H9 (cell line): Measurements from ENCODE around the gene RBPJ. TPM values are rescaled to one million over a fixed set of nuclear protein-coding genes. Genes with fewer than 3 reads are reported as not detected.

ENCODE experiments used
- DNase-seq: peaks from one replicate; pipeline ENCODE4 v3.0.0-alpha.2; 2017
- H2AFZ ChIP-seq: one replicate; pipeline ENCODE4 v1.6.1; 2013; ENCODE audit warnings: mild to moderate bottlenecking, low read length, control low read depth, moderate library complexity
- H2AK5ac ChIP-seq: 2 replicates; pipeline ENCODE4 v1.6.1; 2013; ENCODE audit warnings: low read length, control low read depth, mixed read lengths; ENCODE audit not compliant: insufficient read length
- H2BK120ac ChIP-seq: one replicate; pipeline ENCODE4 v1.6.1; 2013; ENCODE audit warnings: low read depth, mild to moderate bottlenecking, low read length, control low read depth, inconsistent platforms; ENCODE audit not compliant: poor library complexity, severe bottlenecking
- H2BK12ac ChIP-seq: 2 replicates; pipeline ENCODE4 v1.6.1; 2013; ENCODE audit warnings: low read length, control low read depth, mixed read lengths, low read depth; ENCODE audit not compliant: insufficient read length
- H2BK15ac ChIP-seq: 2 replicates; pipeline ENCODE4 v1.6.1; 2013; ENCODE audit warnings: low read depth, low read length, control low read depth
- H2BK20ac ChIP-seq: one replicate; pipeline ENCODE4 v1.6.1; 2013; ENCODE audit warnings: low read depth, mild to moderate bottlenecking, low read length, control low read depth, inconsistent platforms; ENCODE audit not compliant: poor library complexity, severe bottlenecking
- H2BK5ac ChIP-seq: 2 replicates; pipeline ENCODE4 v1.6.1; 2013; ENCODE audit warnings: low read length, control low read depth, mixed read lengths; ENCODE audit not compliant: insufficient read length
- H3K14ac ChIP-seq: 2 replicates; pipeline ENCODE4 v1.6.1; 2013; ENCODE audit warnings: low read length, control low read depth; ENCODE audit not compliant: insufficient read depth
- H3K18ac ChIP-seq: 2 replicates; pipeline ENCODE4 v1.6.1; 2013; ENCODE audit warnings: low read depth, mild to moderate bottlenecking, mixed read lengths, low read length, control low read depth; ENCODE audit not compliant: insufficient read length
- H3K23ac ChIP-seq: 2 replicates; pipeline ENCODE4 v1.6.1; 2013; ENCODE audit warnings: low read length, control low read depth, mixed read lengths, low read depth; ENCODE audit not compliant: insufficient read length
- H3K23me2 ChIP-seq: 2 replicates; pipeline ENCODE4 v1.6.1; 2013; ENCODE audit warnings: low read depth, mild to moderate bottlenecking, mixed read lengths, low read length, control low read depth; ENCODE audit not compliant: insufficient read length, poor library complexity, severe bottlenecking
- H3K27ac ChIP-seq: 2 replicates; pipeline ENCODE4 v1.5.1; 2013; ENCODE audit warnings: low read length, control low read depth, mixed read lengths, low read depth; ENCODE audit not compliant: insufficient read length
- H3K27me3 ChIP-seq: 2 replicates; pipeline ENCODE4 v1.6.1; 2013; ENCODE audit warnings: low read length, control low read depth, inconsistent platforms; ENCODE audit not compliant: insufficient read depth
- H3K4ac ChIP-seq: 2 replicates; pipeline ENCODE4 v1.6.1; 2013; ENCODE audit warnings: low read depth, mild to moderate bottlenecking, control low read depth, inconsistent platforms, low read length, moderate library complexity
- H3K4me1 ChIP-seq: 2 replicates; pipeline ENCODE4 v1.6.1; 2013; ENCODE audit warnings: low read length, control low read depth, inconsistent platforms; ENCODE audit not compliant: insufficient read depth
- H3K4me2 ChIP-seq: 2 replicates; pipeline ENCODE4 v1.6.1; 2013; ENCODE audit warnings: low read length, control low read depth, mixed read lengths; ENCODE audit not compliant: insufficient read length, insufficient read depth
- H3K56ac ChIP-seq: 2 replicates; pipeline ENCODE4 v1.6.1; 2013; ENCODE audit warnings: low read depth, mild to moderate bottlenecking, mixed read lengths, low read length, control low read depth; ENCODE audit not compliant: insufficient read length
- H3K79me1 ChIP-seq: 2 replicates; pipeline ENCODE4 v1.6.1; 2013; ENCODE audit warnings: low read depth, mild to moderate bottlenecking, moderate library complexity, low read length, control low read depth, inconsistent platforms; ENCODE audit not compliant: insufficient read depth, poor library complexity, severe bottlenecking
- H3K79me2 ChIP-seq: 2 replicates; pipeline ENCODE4 v1.6.1; 2013; ENCODE audit warnings: low read length, control low read depth, inconsistent platforms; ENCODE audit not compliant: insufficient read depth
- H3K9ac ChIP-seq: 2 replicates; pipeline ENCODE4 v1.6.1; 2013; ENCODE audit warnings: low read length, control low read depth, mixed read lengths; ENCODE audit not compliant: insufficient read length; ENCODE audit errors: extremely low read depth
- H3K9me3 ChIP-seq: one replicate; pipeline ENCODE4 v1.6.1; 2013; ENCODE audit warnings: low read depth, low read length, inconsistent platforms; ENCODE audit not compliant: control insufficient read depth
- H3T11ph ChIP-seq: one replicate; pipeline ENCODE4 v1.6.1; 2013; ENCODE audit warnings: mild to moderate bottlenecking, low read length, control low read depth, inconsistent platforms
- H4K20me1 ChIP-seq: one replicate; pipeline ENCODE4 v1.6.1; 2013; ENCODE audit not compliant: control insufficient read depth, insufficient read length, insufficient read depth
- H4K5ac ChIP-seq: 2 replicates; pipeline ENCODE4 v1.6.1; 2013; ENCODE audit warnings: low read depth, mild to moderate bottlenecking, mixed read lengths, low read length, control low read depth; ENCODE audit not compliant: insufficient read length
- H4K8ac ChIP-seq: replicated peaks from 2 replicates; pipeline ENCODE4 v1.6.1; 2013; ENCODE audit warnings: low read length, control low read depth, mixed read lengths, low read depth; ENCODE audit not compliant: insufficient read length
- H4K91ac ChIP-seq: 2 replicates; pipeline ENCODE4 v1.6.1; 2013; ENCODE audit warnings: low read depth, mild to moderate bottlenecking, moderate library complexity, mixed read lengths, low read length, control low read depth; ENCODE audit not compliant: insufficient read length
- H3K27ac Mint-ChIP-seq, 3 experiments: 2 replicates in 2 of 3; 3 replicates in 1 of 3; pipeline ENCODE4 v1.8.0; 2020 to 2021; ENCODE audit warnings: mixed read lengths in 3 of 3, mild to moderate bottlenecking in 1 of 3, moderate library complexity in 1 of 3
- H3K27me3 Mint-ChIP-seq: 2 replicates; pipeline ENCODE4 v1.8.0; 2021; ENCODE audit warnings: low read depth, mild to moderate bottlenecking, moderate library complexity, mixed read lengths
- H3K36me3 Mint-ChIP-seq, 3 experiments: 2 replicates in 2 of 3; 3 replicates in 1 of 3; pipeline ENCODE4 v1.8.0; 2020 to 2021; ENCODE audit warnings: low read depth in 3 of 3, mixed read lengths in 3 of 3; ENCODE audit not compliant: insufficient read depth in 1 of 3
- H3K4me1 Mint-ChIP-seq, 2 experiments: 2 replicates each; pipeline ENCODE4 v1.8.0; 2020; ENCODE audit warnings: mixed read lengths in 2 of 2
- H3K4me3 Mint-ChIP-seq, 2 experiments: 2 replicates in 1 of 2; 3 replicates in 1 of 2; pipeline ENCODE4 v1.8.0; 2020 to 2021; ENCODE audit warnings: mild to moderate bottlenecking in 2 of 2, mixed read lengths in 2 of 2, moderate library complexity in 1 of 2
- H3K9me3 Mint-ChIP-seq, 2 experiments: 2 replicates in 1 of 2; 3 replicates in 1 of 2; pipeline ENCODE4 v1.8.0; 2020; ENCODE audit warnings: mild to moderate bottlenecking in 2 of 2, mixed read lengths in 2 of 2, moderate library complexity in 1 of 2
- total RNA-seq: library from RNA; stranded (reverse); gene quantifications from 2 replicates; pipeline ENCODE4 v1.2.1, GENCODE V29; 2021
- TF ChIP-seq, protein P1 (sequence below): fragments of 200-600 bp; sonication (generic); conservative IDR thresholded peaks from 3 replicates; pipeline ENCODE4 v1.8.0; 2021; ENCODE audit warnings: antibody characterized with exemption, mild to moderate bottlenecking

Gene RBPJ
- total RNA-seq, 1 experiment from 2014 or later: 166 TPM

DNA sequence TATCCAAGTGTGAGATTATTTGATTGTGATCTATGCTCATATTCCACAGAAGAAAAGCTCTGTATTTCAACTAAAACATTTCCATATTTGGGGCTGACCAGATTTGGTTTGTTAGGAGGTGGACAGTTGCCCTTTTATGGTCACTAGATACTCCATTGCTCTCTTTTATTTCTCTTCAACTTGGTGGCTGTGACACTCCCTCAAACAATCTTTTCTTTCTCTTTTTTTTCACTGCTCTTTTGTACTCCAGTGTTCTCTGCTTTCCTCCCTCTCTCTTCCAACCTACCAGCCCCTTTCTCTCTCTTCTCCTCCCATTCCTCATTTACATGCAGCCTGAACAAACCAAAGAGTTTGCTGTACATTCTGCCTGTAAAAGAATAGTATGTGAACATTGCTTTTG lies 48.8 kb downstream of the RBPJ start:
- TF ChIP-seq, protein P1, sequence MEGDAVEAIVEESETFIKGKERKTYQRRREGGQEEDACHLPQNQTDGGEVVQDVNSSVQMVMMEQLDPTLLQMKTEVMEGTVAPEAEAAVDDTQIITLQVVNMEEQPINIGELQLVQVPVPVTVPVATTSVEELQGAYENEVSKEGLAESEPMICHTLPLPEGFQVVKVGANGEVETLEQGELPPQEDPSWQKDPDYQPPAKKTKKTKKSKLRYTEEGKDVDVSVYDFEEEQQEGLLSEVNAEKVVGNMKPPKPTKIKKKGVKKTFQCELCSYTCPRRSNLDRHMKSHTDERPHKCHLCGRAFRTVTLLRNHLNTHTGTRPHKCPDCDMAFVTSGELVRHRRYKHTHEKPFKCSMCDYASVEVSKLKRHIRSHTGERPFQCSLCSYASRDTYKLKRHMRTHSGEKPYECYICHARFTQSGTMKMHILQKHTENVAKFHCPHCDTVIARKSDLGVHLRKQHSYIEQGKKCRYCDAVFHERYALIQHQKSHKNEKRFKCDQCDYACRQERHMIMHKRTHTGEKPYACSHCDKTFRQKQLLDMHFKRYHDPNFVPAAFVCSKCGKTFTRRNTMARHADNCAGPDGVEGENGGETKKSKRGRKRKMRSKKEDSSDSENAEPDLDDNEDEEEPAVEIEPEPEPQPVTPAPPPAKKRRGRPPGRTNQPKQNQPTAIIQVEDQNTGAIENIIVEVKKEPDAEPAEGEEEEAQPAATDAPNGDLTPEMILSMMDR: no peak
- H3K23ac ChIP-seq: no peak overlapping the region
- H3K9me3 ChIP-seq: no peaks in the 10 kb centered on the region
- H2AFZ ChIP-seq: no peak overlapping the region
- H3K27me3 ChIP-seq: no peaks in the 10 kb centered on the region
- Mint-ChIP-seq H3K36me3 (peaks cover 0 to 8% (median 0%) of the 10 kb centered on the region in 3 experiments; a peak in 2 of 7 replicates), H3K4me1 (peaks cover 42 to 43% of the 10 kb centered on the region in 2 experiments), H3K9me3 (no peaks in the 10 kb centered on the region), H3K27me3 (no peaks in the 10 kb centered on the region), H3K4me3 (no peak overlapping the region), H3K27ac (peak overlapping the region in 2 of 3 experiments; percentile 46 to 88; a peak in 6 of 7 replicates)
- no peak overlapping the region for H2BK20ac ChIP-seq
- no peak overlapping the region for H3K9ac ChIP-seq
- H3K14ac ChIP-seq: no peak overlapping the region
- no peak for DNase-seq
- no peak overlapping the region for H3K27ac ChIP-seq
- no peak overlapping the region for H3K56ac ChIP-seq
- H2BK15ac ChIP-seq: no peak overlapping the region
- H3K79me2 ChIP-seq: peaks cover 46% of the 10 kb centered on the region; the same call in 1 of the 2 replicates
- H3K4me2 ChIP-seq: no peak overlapping the region
- H3T11ph ChIP-seq: no peak overlapping the region
- H3K79me1 ChIP-seq: peaks cover 2% of the 10 kb centered on the region
- no peaks in the 10 kb centered on the region for H3K23me2 ChIP-seq
- no peak overlapping the region for H4K91ac ChIP-seq
- no peak overlapping the region for H3K4ac ChIP-seq
- peaks cover 8% of the 10 kb centered on the region; the same call in 1 of the 2 replicates for H3K4me1 ChIP-seq
- no peak overlapping the region for H2BK12ac ChIP-seq
- no peak overlapping the region for H2BK120ac ChIP-seq
- H4K20me1 ChIP-seq: no peaks in the 10 kb centered on the region
- no peak overlapping the region for H3K18ac ChIP-seq
- no peak overlapping the region for H4K5ac ChIP-seq
- no peak overlapping the region for H2AK5ac ChIP-seq
- no peak overlapping the region for H2BK5ac ChIP-seq
- H4K8ac ChIP-seq: no peak overlapping the region
